ENCODE results near the gene CELSR1.

The CELSR1 gene

GRCh38 chr22:46571642-46572250 is 34.3 kb upstream of the CELSR1 start:
- H3K4me1 ChIP-seq (ENCODE audit: control insufficient read depth in 1 of 2, insufficient read depth in 2 of 2, low read length in 2 of 2) = peaks cover 18 to 19% of the 10 kb centered on the region in 2 experiments
- no peaks in the 10 kb centered on the region for H3K36me3 ChIP-seq (ENCODE audit: control insufficient read depth in 1 of 2, insufficient read depth in 2 of 2, low read length in 2 of 2)
- no peaks in the 10 kb centered on the region for H3K27me3 ChIP-seq (ENCODE audit: insufficient read depth, low read length)
- no peak overlapping the region for H2BK12ac ChIP-seq (ENCODE audit: low read length)
- no peak overlapping the region for H3K4me3 ChIP-seq (ENCODE audit: low read depth, low read length)
- no peak overlapping the region for H3K23ac ChIP-seq (ENCODE audit: low read length)
- H4K8ac ChIP-seq (ENCODE audit: low read depth, low read length) = no peak overlapping the region
- H2BK120ac ChIP-seq (ENCODE audit: insufficient read depth, low read length, poor library complexity) = no peak overlapping the region
- no peak overlapping the region for H2BK5ac ChIP-seq (ENCODE audit: low read depth, low read length, poor library complexity)
- H3K18ac ChIP-seq (ENCODE audit: low read length) = no peak overlapping the region
- DNase-seq = no peak
- no peak overlapping the region for H3K4ac ChIP-seq (ENCODE audit: low read depth, low read length)
- H2AK5ac ChIP-seq (ENCODE audit: low read length) = no peak overlapping the region
- WGBS (ENCODE audit: extremely low coverage, insufficient coverage, insufficient read length) = no CpG with 5 or more reads among the region's 7 CpGs
- H3K4me2 ChIP-seq (ENCODE audit: low read length) = no peak overlapping the region
- no peak overlapping the region for H4K12ac ChIP-seq (ENCODE audit: low read depth, low read length)
- H3K14ac ChIP-seq (ENCODE audit: low read length) = no peak overlapping the region
- H4K91ac ChIP-seq (ENCODE audit: low read depth, low read length) = no peak overlapping the region
- H2AFZ ChIP-seq (ENCODE audit: insufficient read depth, low read length, poor library complexity) = no peak overlapping the region
- peaks cover 10% of the 10 kb centered on the region for H3K9me3 ChIP-seq (ENCODE audit: insufficient read depth, low read depth, low read length)
- no peak overlapping the region for H3K27ac ChIP-seq (ENCODE audit: low read depth, low read length)
- H3K79me2 ChIP-seq (ENCODE audit: control insufficient read depth, insufficient read depth, low read length, poor library complexity) = peaks cover 5% of the 10 kb centered on the region
- H3K79me1 ChIP-seq (ENCODE audit: low read length) = peaks cover 9% of the 10 kb centered on the region
- no peak overlapping the region for H3K9ac ChIP-seq (ENCODE audit: low read length)

- H3K79me1 ChIP-seq (ENCODE audit: low read length) = no peaks in the 10 kb centered on the region
- H3K36me3 ChIP-seq (ENCODE audit: control insufficient read depth in 1 of 2, insufficient read depth in 2 of 2, low read length in 2 of 2) = no peaks in the 10 kb centered on the region
- peak; percentile 42 to 59 for DNase-seq
- H3K79me2 ChIP-seq (ENCODE audit: control insufficient read depth, insufficient read depth, low read length, poor library complexity) = no peaks in the 10 kb centered on the region
- peaks cover 10% of the 10 kb centered on the region for H3K9me3 ChIP-seq (ENCODE audit: insufficient read depth, low read depth, low read length)
- no peak overlapping the region for H3K4me3 ChIP-seq (ENCODE audit: low read depth, low read length)
- H4K12ac ChIP-seq (ENCODE audit: low read depth, low read length) = no peak overlapping the region
- no peak overlapping the region for H2AFZ ChIP-seq (ENCODE audit: insufficient read depth, low read length, poor library complexity)
- H3K9ac ChIP-seq (ENCODE audit: low read length) = no peak overlapping the region
- no peak overlapping the region for H3K27ac ChIP-seq (ENCODE audit: low read depth, low read length)
- no peak overlapping the region for H2BK5ac ChIP-seq (ENCODE audit: low read depth, low read length, poor library complexity)
- no peak overlapping the region for H4K8ac ChIP-seq (ENCODE audit: low read depth, low read length)
- H4K91ac ChIP-seq (ENCODE audit: low read depth, low read length) = no peak overlapping the region
- H3K18ac ChIP-seq (ENCODE audit: low read length) = no peak overlapping the region
- H2AK5ac ChIP-seq (ENCODE audit: low read length) = no peak overlapping the region
- H3K27me3 ChIP-seq (ENCODE audit: insufficient read depth, low read length) = no peaks in the 10 kb centered on the region
- H3K4ac ChIP-seq (ENCODE audit: low read depth, low read length) = no peak overlapping the region
- H3K4me2 ChIP-seq (ENCODE audit: low read length) = no peak overlapping the region
- peaks cover 5% of the 10 kb centered on the region in 2 experiments for H3K4me1 ChIP-seq (ENCODE audit: control insufficient read depth in 1 of 2, insufficient read depth in 2 of 2, low read length in 2 of 2)
- WGBS (ENCODE audit: extremely low coverage, insufficient coverage, insufficient read length) = no CpG with 5 or more reads among the region's 17 CpGs
- H2BK12ac ChIP-seq (ENCODE audit: low read length) = no peak overlapping the region
- no peak overlapping the region for H2BK120ac ChIP-seq (ENCODE audit: insufficient read depth, low read length, poor library complexity)
- H3K23ac ChIP-seq (ENCODE audit: low read length) = no peak overlapping the region
- no peak overlapping the region for H3K14ac ChIP-seq (ENCODE audit: low read length)
Measured at GRCh38 chr22:46569848-46570695, 32.7 kb upstream of the CELSR1 start.

- H3K18ac ChIP-seq (ENCODE audit: low read length) = no peak overlapping the region
- no peak overlapping the region for H2BK120ac ChIP-seq (ENCODE audit: insufficient read depth, low read length, poor library complexity)
- DNase-seq = no peak
- no peaks in the 10 kb centered on the region for H3K27me3 ChIP-seq (ENCODE audit: insufficient read depth, low read length)
- no peak overlapping the region for H4K12ac ChIP-seq (ENCODE audit: low read depth, low read length)
- H4K8ac ChIP-seq (ENCODE audit: low read depth, low read length) = no peak overlapping the region
- H3K23ac ChIP-seq (ENCODE audit: low read length) = no peak overlapping the region
- no peak overlapping the region for H2AFZ ChIP-seq (ENCODE audit: insufficient read depth, low read length, poor library complexity)
- no peak overlapping the region for H2AK5ac ChIP-seq (ENCODE audit: low read length)
- no peak overlapping the region for H3K4me3 ChIP-seq (ENCODE audit: low read depth, low read length)
- no peak overlapping the region for H2BK12ac ChIP-seq (ENCODE audit: low read length)
- H3K9me3 ChIP-seq (ENCODE audit: insufficient read depth, low read depth, low read length) = peaks cover 10% of the 10 kb centered on the region
- no peak overlapping the region for H3K14ac ChIP-seq (ENCODE audit: low read length)
- H3K9ac ChIP-seq (ENCODE audit: low read length) = no peak overlapping the region
- H2BK5ac ChIP-seq (ENCODE audit: low read depth, low read length, poor library complexity) = no peak overlapping the region
- H3K36me3 ChIP-seq (ENCODE audit: control insufficient read depth in 1 of 2, insufficient read depth in 2 of 2, low read length in 2 of 2) = no peaks in the 10 kb centered on the region
- no peak overlapping the region for H4K91ac ChIP-seq (ENCODE audit: low read depth, low read length)
- H3K79me2 ChIP-seq (ENCODE audit: control insufficient read depth, insufficient read depth, low read length, poor library complexity) = no peaks in the 10 kb centered on the region
- H3K4ac ChIP-seq (ENCODE audit: low read depth, low read length) = no peak overlapping the region
- no peak overlapping the region for H3K4me2 ChIP-seq (ENCODE audit: low read length)
- peaks cover 3% of the 10 kb centered on the region in 2 experiments for H3K4me1 ChIP-seq (ENCODE audit: control insufficient read depth in 1 of 2, insufficient read depth in 2 of 2, low read length in 2 of 2)
- H3K27ac ChIP-seq (ENCODE audit: low read depth, low read length) = no peak overlapping the region
- no peaks in the 10 kb centered on the region for H3K79me1 ChIP-seq (ENCODE audit: low read length)
- WGBS (ENCODE audit: extremely low coverage, insufficient coverage, insufficient read length) = no CpG with 5 or more reads among the region's 23 CpGs
Measured at GRCh38 chr22:46569055-46569847, 31.8 kb upstream of the CELSR1 start.

GRCh38 chr22:46568102-46568809 is 30.8 kb upstream of the CELSR1 start:
- Histone ChIP-seq H2BK5ac (ENCODE audit: low read depth, low read length, poor library complexity) (no peak overlapping the region), H3K18ac (ENCODE audit: low read length) (no peak overlapping the region), H2AK5ac (ENCODE audit: low read length) (no peak overlapping the region), H3K9me3 (ENCODE audit: insufficient read depth, low read depth, low read length) (peaks cover 11% of the 10 kb centered on the region), H2BK120ac (ENCODE audit: insufficient read depth, low read length, poor library complexity) (no peak overlapping the region), H3K79me1 (ENCODE audit: low read length) (no peaks in the 10 kb centered on the region), H3K14ac (ENCODE audit: low read length) (no peak overlapping the region), H2BK12ac (ENCODE audit: low read length) (no peak overlapping the region), H2AFZ (ENCODE audit: insufficient read depth, low read length, poor library complexity) (no peak overlapping the region), H3K36me3 (ENCODE audit: control insufficient read depth in 1 of 2, insufficient read depth in 2 of 2, low read length in 2 of 2) (no peaks in the 10 kb centered on the region), H3K4ac (ENCODE audit: low read depth, low read length) (no peak overlapping the region), H3K27me3 (ENCODE audit: insufficient read depth, low read length) (no peaks in the 10 kb centered on the region), H3K23ac (ENCODE audit: low read length) (no peak overlapping the region), H3K4me1 (ENCODE audit: control insufficient read depth in 1 of 2, insufficient read depth in 2 of 2, low read length in 2 of 2) (peaks cover 12% of the 10 kb centered on the region in 2 experiments), H3K4me3 (ENCODE audit: low read depth, low read length) (no peak overlapping the region), H3K79me2 (ENCODE audit: control insufficient read depth, insufficient read depth, low read length, poor library complexity) (no peaks in the 10 kb centered on the region), H3K4me2 (ENCODE audit: low read length) (no peak overlapping the region), H4K91ac (ENCODE audit: low read depth, low read length) (no peak overlapping the region), H3K9ac (ENCODE audit: low read length) (no peak overlapping the region), H4K8ac (ENCODE audit: low read depth, low read length) (no peak overlapping the region), H4K12ac (ENCODE audit: low read depth, low read length) (no peak overlapping the region), H3K27ac (ENCODE audit: low read depth, low read length) (no peak overlapping the region)
- DNase-seq = no peak
- no CpG with 5 or more reads among the region's 7 CpGs for WGBS (ENCODE audit: extremely low coverage, insufficient coverage, insufficient read length)

All from trophoblast cell (in vitro differentiated cells and primary cell).